PC-9 (cell line): ENCODE measurements around the gene CHRNA7. TPM values are rescaled to one million over a fixed set of nuclear protein-coding genes. Genes with fewer than 3 reads are reported as not detected.

Experiments
- BruUV-seq: library from RNA; stranded (reverse); fragments of 400-500 nt; replicated peaks from 2 replicates; lab custom pipeline; 2021; lab: Mats Ljungman, UMichigan
- CTCF ChIA-PET: fragments of 300-600 bp; sonication (Branson Sonifier 250); formaldehyde crosslinking; loops from one replicate; lab custom pipeline; 2022; ENCODE audit warnings: antibody characterized with exemption; lab: Charles Lee
- POLR2A ChIA-PET: fragments of 300-600 bp; sonication (Branson Sonifier 250); formaldehyde crosslinking; loops from one replicate; lab custom pipeline; 2022; ENCODE audit warnings: antibody characterized with exemption; ENCODE audit not compliant: unreplicated experiment; lab: Charles Lee
- DNase-seq, 2 experiments: peaks; one replicate each; pipeline versions ENCODE4 v3.0.0 to v3.0.0-alpha.2; 2015 to 2022; ENCODE audit warnings: mixed read lengths in 1 of 2
- H2AFZ ChIP-seq: fragments of 200-600 bp; sonication (generic); 2 replicates; pipeline ENCODE4 v1.8.1; 2017; ENCODE audit warnings: antibody characterized with exemption
- H3F3A ChIP-seq: fragments of 200-600 bp; sonication (generic); 2 replicates; pipeline ENCODE4 v1.8.1; 2017; ENCODE audit warnings: antibody characterized with exemption, mild to moderate bottlenecking, low read depth; ENCODE audit not compliant: insufficient read depth
- H3K27ac ChIP-seq: fragments of 200-600 bp; sonication (generic); 2 replicates; pipeline ENCODE4 v1.6.1; 2016; ENCODE audit warnings: mixed run types
- H3K27me3 ChIP-seq: fragments of 200-600 bp; sonication (generic); 2 replicates; pipeline ENCODE4 v1.6.1; 2016; ENCODE audit warnings: low read depth, mixed run types; ENCODE audit not compliant: insufficient read depth
- H3K36me3 ChIP-seq: fragments of 200-600 bp; sonication (generic); 2 replicates; pipeline ENCODE4 v1.6.1; 2016; ENCODE audit warnings: low read depth, mixed run types
- H3K4me1 ChIP-seq: fragments of 200-600 bp; sonication (generic); replicated peaks from 2 replicates; pipeline ENCODE4 v1.6.1; 2016; ENCODE audit warnings: mixed run types; ENCODE audit not compliant: insufficient read depth
- H3K4me2 ChIP-seq: fragments of 200-600 bp; sonication (generic); 2 replicates; pipeline ENCODE4 v1.6.1; 2017; ENCODE audit warnings: mixed run types
- H3K4me3 ChIP-seq: fragments of 200-600 bp; sonication (generic); 2 replicates; pipeline ENCODE4 v1.6.1; 2016; ENCODE audit warnings: mixed run types
- H3K79me2 ChIP-seq: fragments of 200-600 bp; sonication (generic); 2 replicates; pipeline ENCODE4 v1.6.1; 2017; ENCODE audit warnings: low read depth, mixed run types
- H3K9me2 ChIP-seq: fragments of 200-600 bp; sonication (generic); 2 replicates; pipeline ENCODE4 v1.8.1; 2017; ENCODE audit warnings: mild to moderate bottlenecking; ENCODE audit not compliant: insufficient read depth
- H3K9me3 ChIP-seq: fragments of 200-600 bp; sonication (generic); 2 replicates; pipeline ENCODE4 v1.8.1; 2016; ENCODE audit warnings: low read depth; ENCODE audit not compliant: insufficient read depth
- H4K20me1 ChIP-seq: fragments of 200-600 bp; sonication (generic); 2 replicates; pipeline ENCODE4 v1.8.1; 2017; ENCODE audit not compliant: insufficient read depth
- CTCF ChIP-seq: fragments of 200-600 bp; sonication (generic); conservative IDR thresholded peaks from 2 replicates; pipeline ENCODE4 v1.6.1; 2017; ENCODE audit warnings: mixed run types, antibody characterized with exemption, mild to moderate bottlenecking, moderate library complexity
- EZH2 ChIP-seq: fragments of 200-600 bp; sonication (generic); IDR thresholded peaks from 2 replicates; pipeline ENCODE4 v1.8.0; 2017; ENCODE audit warnings: antibody characterized with exemption, low read depth
- intact Hi-C: fragments of 100-400 bp; cut with micrococcal nuclease; formaldehyde crosslinking; loops from one replicate; pipeline ENCODE4 v1.10.0; 2022; ENCODE audit not compliant: unreplicated experiment
- total RNA-seq: library from RNA; stranded (reverse); gene quantifications from 2 replicates; pipeline ENCODE4 v1.2.3, GENCODE V29; 2021

The CHRNA7 gene
- total RNA-seq, 1 experiment from 2014 or later = not detected

GRCh38 chr15:32067115-32067514 lies 36.8 kb downstream of the CHRNA7 start:
- H3K9me2 ChIP-seq = no peaks in the 10 kb centered on the region
- POLR2A ChIA-PET = no interaction called here
- H3K36me3 ChIP-seq = no peaks in the 10 kb centered on the region
- H3K27ac ChIP-seq = no peak overlapping the region
- no peak for DNase-seq
- BruUV-seq = no TSS peak
- CTCF ChIA-PET = no interaction called here
- intact Hi-C loops = no loop called here
- no peaks in the 10 kb centered on the region for H4K20me1 ChIP-seq
- H3K79me2 ChIP-seq = no peaks in the 10 kb centered on the region
- no peaks in the 10 kb centered on the region for H3K27me3 ChIP-seq
- TF ChIP-seq EZH2 = no peak
- TF ChIP-seq CTCF = no peak
- no peak overlapping the region for H3K4me3 ChIP-seq
- no peak overlapping the region for H2AFZ ChIP-seq
- no peaks in the 10 kb centered on the region for H3K9me3 ChIP-seq
- H3K4me1 ChIP-seq = no peaks in the 10 kb centered on the region
- no peak overlapping the region for H3K4me2 ChIP-seq
- no peaks in the 10 kb centered on the region for H3F3A ChIP-seq

- no peak for DNase-seq
- Histone ChIP-seq H3K27me3 (peaks cover 8% of the 10 kb centered on the region; the same call in 1 of the 2 replicates), H3K27ac (no peak overlapping the region), H3K9me2 (no peaks in the 10 kb centered on the region), H3K4me2 (no peak overlapping the region), H2AFZ (no peak overlapping the region), H3K36me3 (no peaks in the 10 kb centered on the region), H3K79me2 (no peaks in the 10 kb centered on the region), H3F3A (no peaks in the 10 kb centered on the region), H4K20me1 (no peaks in the 10 kb centered on the region), H3K4me3 (no peak overlapping the region), H3K9me3 (no peaks in the 10 kb centered on the region), H3K4me1 (no peaks in the 10 kb centered on the region)
- BruUV-seq = no TSS peak
- no peak for TF ChIP-seq EZH2
- no peak for TF ChIP-seq CTCF
- intact Hi-C loops = no loop called here
- ChIA-PET CTCF (no interaction called here), POLR2A (no interaction called here)
These were observed 59.6 kb downstream of the CHRNA7 start for GRCh38 chr15:32089851-32090359.

- H3K36me3 ChIP-seq = no peaks in the 10 kb centered on the region
- H4K20me1 ChIP-seq = no peaks in the 10 kb centered on the region
- H3K4me2 ChIP-seq = no peak overlapping the region
- no peak for TF ChIP-seq EZH2
- no peak for TF ChIP-seq CTCF
- intact Hi-C loops = no loop called here
- H3F3A ChIP-seq = no peaks in the 10 kb centered on the region
- no peaks in the 10 kb centered on the region for H3K9me2 ChIP-seq
- H3K9me3 ChIP-seq = no peaks in the 10 kb centered on the region
- peaks cover 24% of the 10 kb centered on the region for H3K27me3 ChIP-seq
- CTCF ChIA-PET = no interaction called here
- DNase-seq = no peak
- no peaks in the 10 kb centered on the region for H3K4me1 ChIP-seq
- H2AFZ ChIP-seq = no peak overlapping the region
- H3K79me2 ChIP-seq = no peaks in the 10 kb centered on the region
- BruUV-seq = no TSS peak
- no peak overlapping the region for H3K27ac ChIP-seq
- no peak overlapping the region for H3K4me3 ChIP-seq
- POLR2A ChIA-PET = no interaction called here
These were observed 61.4 kb downstream of the CHRNA7 start for GRCh38 chr15:32091505-32092380.
